Measurements from ENCODE around the gene MANBA.
"Not testable (repeated sequence)": the region's sequence is repeated elsewhere in the genome, so short reads cannot be mapped to it uniquely, and the experiment has no call there.

MANBA gene

GRCh38 chr4:102631616-102632015 lies 129.2 kb downstream of the MANBA start:
- H3K4me3 ChIP-seq (ENCODE audit: insufficient read length, low read depth), result no peak overlapping the region
- H3K27me3 ChIP-seq (ENCODE audit: insufficient read depth, insufficient read length), result no peaks in the 10 kb centered on the region
- DNase-seq (ENCODE audit: low read depth, low spot score), result no peak
- no peak for TF ChIP-seq ZNF274 (IDR thresholded peaks at IDR 0.05; ENCODE audit: low read depth, low read length)
- TF ChIP-seq YY1 (IDR thresholded peaks at IDR 0.05; ENCODE audit: insufficient read depth, insufficient read length), result no peak
- no peak for TF ChIP-seq SUZ12 (IDR thresholded peaks at IDR 0.05; ENCODE audit: extremely low read depth, insufficient read depth, insufficient read length)
- no peaks in the 10 kb centered on the region for H3K9me3 ChIP-seq (ENCODE audit: insufficient read depth, low read length)
- no peaks in the 10 kb centered on the region for H3K4me1 ChIP-seq (ENCODE audit: insufficient read depth, insufficient read length)
- peaks cover 3% of the 10 kb centered on the region for H3K36me3 ChIP-seq (ENCODE audit: insufficient read depth, insufficient read length, low read length)
- H3K9ac ChIP-seq (ENCODE audit: insufficient read length, low read depth), result no peak overlapping the region

- Histone ChIP-seq H3K9ac (ENCODE audit: insufficient read length, low read depth) (no peak overlapping the region), H3K27me3 (ENCODE audit: insufficient read depth, insufficient read length) (no peaks in the 10 kb centered on the region), H3K4me1 (ENCODE audit: insufficient read depth, insufficient read length) (no peaks in the 10 kb centered on the region), H3K36me3 (ENCODE audit: insufficient read depth, insufficient read length, low read length) (peaks cover 3% of the 10 kb centered on the region), H3K9me3 (ENCODE audit: insufficient read depth, low read length) (no peaks in the 10 kb centered on the region), H3K4me3 (ENCODE audit: insufficient read length, low read depth) (no peak overlapping the region)
- no peak for DNase-seq (ENCODE audit: low read depth, low spot score)
- TF ChIP-seq ZNF274 (IDR thresholded peaks at IDR 0.05; ENCODE audit: low read depth, low read length) (no peak), SUZ12 (IDR thresholded peaks at IDR 0.05; ENCODE audit: extremely low read depth, insufficient read depth, insufficient read length) (no peak), YY1 (IDR thresholded peaks at IDR 0.05; ENCODE audit: insufficient read depth, insufficient read length) (no peak)
Measured at GRCh38 chr4:102629673-102630072, 131.1 kb downstream of the MANBA start.

- Histone ChIP-seq H3K36me3 (ENCODE audit: insufficient read depth, insufficient read length, low read length) (no peaks in the 10 kb centered on the region), H3K27me3 (ENCODE audit: insufficient read depth, insufficient read length) (no peaks in the 10 kb centered on the region), H3K9ac (ENCODE audit: insufficient read length, low read depth) (no peak overlapping the region), H3K9me3 (ENCODE audit: insufficient read depth, low read length) (no peaks in the 10 kb centered on the region), H3K4me3 (ENCODE audit: insufficient read length, low read depth) (no peak overlapping the region), H3K4me1 (ENCODE audit: insufficient read depth, insufficient read length) (no peaks in the 10 kb centered on the region)
- no peak for DNase-seq (ENCODE audit: low read depth, low spot score)
- TF ChIP-seq SUZ12 (IDR thresholded peaks at IDR 0.05; ENCODE audit: extremely low read depth, insufficient read depth, insufficient read length) (no peak), ZNF274 (IDR thresholded peaks at IDR 0.05; ENCODE audit: low read depth, low read length) (no peak), YY1 (IDR thresholded peaks at IDR 0.05; ENCODE audit: insufficient read depth, insufficient read length) (no peak)
Measured at GRCh38 chr4:102627831-102628523, 132.8 kb downstream of the MANBA start.

GRCh38 chr4:102625232-102625930 lies 135.4 kb downstream of the MANBA start:
- Histone ChIP-seq H3K27me3 (ENCODE audit: insufficient read depth, insufficient read length) (no peaks in the 10 kb centered on the region), H3K4me3 (ENCODE audit: insufficient read length, low read depth) (no peak overlapping the region), H3K4me1 (ENCODE audit: insufficient read depth, insufficient read length) (no peaks in the 10 kb centered on the region), H3K36me3 (ENCODE audit: insufficient read depth, insufficient read length, low read length) (no peaks in the 10 kb centered on the region), H3K9ac (ENCODE audit: insufficient read length, low read depth) (no peak overlapping the region), H3K9me3 (ENCODE audit: insufficient read depth, low read length) (no peaks in the 10 kb centered on the region)
- DNase-seq (ENCODE audit: low read depth, low spot score), result no peak
- no peak for TF ChIP-seq YY1 (IDR thresholded peaks at IDR 0.05; ENCODE audit: insufficient read depth, insufficient read length)
- no peak for TF ChIP-seq ZNF274 (IDR thresholded peaks at IDR 0.05; ENCODE audit: low read depth, low read length)
- no peak for TF ChIP-seq SUZ12 (IDR thresholded peaks at IDR 0.05; ENCODE audit: extremely low read depth, insufficient read depth, insufficient read length)

- Histone ChIP-seq H3K9ac (ENCODE audit: insufficient read length, low read depth) (no peak overlapping the region), H3K4me3 (ENCODE audit: insufficient read length, low read depth) (no peak overlapping the region), H3K4me1 (ENCODE audit: insufficient read depth, insufficient read length) (no peaks in the 10 kb centered on the region), H3K36me3 (ENCODE audit: insufficient read depth, insufficient read length, low read length) (no peaks in the 10 kb centered on the region), H3K27me3 (ENCODE audit: insufficient read depth, insufficient read length) (no peaks in the 10 kb centered on the region), H3K9me3 (ENCODE audit: insufficient read depth, low read length) (no peaks in the 10 kb centered on the region)
- no peak for TF ChIP-seq SUZ12 (IDR thresholded peaks at IDR 0.05; ENCODE audit: extremely low read depth, insufficient read depth, insufficient read length)
- no peak for TF ChIP-seq ZNF274 (IDR thresholded peaks at IDR 0.05; ENCODE audit: low read depth, low read length)
- TF ChIP-seq YY1 (IDR thresholded peaks at IDR 0.05; ENCODE audit: insufficient read depth, insufficient read length), result no peak
- no peak for DNase-seq (ENCODE audit: low read depth, low spot score)
Measured at GRCh38 chr4:102624505-102624904, 136.3 kb downstream of the MANBA start.

- no peak for DNase-seq (ENCODE audit: low read depth, low spot score)
- Histone ChIP-seq H3K4me1 (ENCODE audit: insufficient read depth, insufficient read length) (no peaks in the 10 kb centered on the region), H3K36me3 (ENCODE audit: insufficient read depth, insufficient read length, low read length) (no peaks in the 10 kb centered on the region), H3K9ac (ENCODE audit: insufficient read length, low read depth) (no peak overlapping the region), H3K4me3 (ENCODE audit: insufficient read length, low read depth) (no peak overlapping the region), H3K9me3 (ENCODE audit: insufficient read depth, low read length) (no peaks in the 10 kb centered on the region), H3K27me3 (ENCODE audit: insufficient read depth, insufficient read length) (no peaks in the 10 kb centered on the region)
- TF ChIP-seq ZNF274 (IDR thresholded peaks at IDR 0.05; ENCODE audit: low read depth, low read length), result no peak
- TF ChIP-seq SUZ12 (IDR thresholded peaks at IDR 0.05; ENCODE audit: extremely low read depth, insufficient read depth, insufficient read length), result no peak
- no peak for TF ChIP-seq YY1 (IDR thresholded peaks at IDR 0.05; ENCODE audit: insufficient read depth, insufficient read length)
Measured at GRCh38 chr4:102623622-102624021, 137.1 kb downstream of the MANBA start.

GRCh38 chr4:102620697-102621497 lies 139.9 kb downstream of the MANBA start:
- Histone ChIP-seq H3K9me3 (ENCODE audit: insufficient read depth, low read length) (no peaks in the 10 kb centered on the region), H3K4me3 (ENCODE audit: insufficient read length, low read depth) (no peak overlapping the region), H3K36me3 (ENCODE audit: insufficient read depth, insufficient read length, low read length) (peaks cover 8% of the 10 kb centered on the region), H3K27me3 (ENCODE audit: insufficient read depth, insufficient read length) (no peaks in the 10 kb centered on the region), H3K4me1 (ENCODE audit: insufficient read depth, insufficient read length) (no peaks in the 10 kb centered on the region), H3K9ac (ENCODE audit: insufficient read length, low read depth) (no peak overlapping the region)
- DNase-seq (ENCODE audit: low read depth, low spot score), result no peak
- TF ChIP-seq YY1 (IDR thresholded peaks at IDR 0.05; ENCODE audit: insufficient read depth, insufficient read length), result no peak
- no peak for TF ChIP-seq ZNF274 (IDR thresholded peaks at IDR 0.05; ENCODE audit: low read depth, low read length)
- TF ChIP-seq SUZ12 (IDR thresholded peaks at IDR 0.05; ENCODE audit: extremely low read depth, insufficient read depth, insufficient read length), result no peak

- H3K4me1 ChIP-seq (ENCODE audit: insufficient read depth, insufficient read length); H3K9ac ChIP-seq (ENCODE audit: insufficient read length, low read depth); DNase-seq (ENCODE audit: low read depth, low spot score); H3K4me3 ChIP-seq (ENCODE audit: insufficient read length, low read depth); H3K9me3 ChIP-seq (ENCODE audit: insufficient read depth, low read length); H3K27me3 ChIP-seq (ENCODE audit: insufficient read depth, insufficient read length): not testable (repeated sequence)
- peaks cover 15% of the 10 kb centered on the region for H3K36me3 ChIP-seq (ENCODE audit: insufficient read depth, insufficient read length, low read length)
Measured at GRCh38 chr4:102619776-102620631, 140.8 kb downstream of the MANBA start.

- H3K9ac ChIP-seq (ENCODE audit: insufficient read length, low read depth); H3K27me3 ChIP-seq (ENCODE audit: insufficient read depth, insufficient read length); H3K4me3 ChIP-seq (ENCODE audit: insufficient read length, low read depth); H3K4me1 ChIP-seq (ENCODE audit: insufficient read depth, insufficient read length); H3K9me3 ChIP-seq (ENCODE audit: insufficient read depth, low read length); DNase-seq (ENCODE audit: low read depth, low spot score): not testable (repeated sequence)
- H3K36me3 ChIP-seq (ENCODE audit: insufficient read depth, insufficient read length, low read length), result peaks cover 24% of the 10 kb centered on the region
Measured at GRCh38 chr4:102619021-102619420, 141.7 kb downstream of the MANBA start.

All from NT2/D1 (cell line).